Loucy (cell line): ENCODE measurements around the gene RGS3.

ENCODE experiments used
- H2AFZ ChIP-seq: fragments of 200-600 bp; sonication (generic); 2 replicates; pipeline ENCODE4 v1.6.0; 2016; ENCODE audit warnings: antibody characterized with exemption, mild to moderate bottlenecking, low read length, moderate library complexity
- H3F3A ChIP-seq: fragments of 200-600 bp; 2 replicates; pipeline ENCODE4 v1.6.0; 2016; ENCODE audit warnings: antibody characterized with exemption, low read depth, mild to moderate bottlenecking
- H3K27me3 ChIP-seq: fragments of 200-600 bp; sonication (generic); 2 replicates; pipeline ENCODE4 v1.6.1; 2014; ENCODE audit warnings: low read length, mild to moderate bottlenecking; ENCODE audit not compliant: insufficient read depth, poor library complexity, severe bottlenecking
- H3K36me3 ChIP-seq: fragments of 200-600 bp; sonication (generic); 2 replicates; pipeline ENCODE4 v1.6.1; 2016; ENCODE audit warnings: low read length; ENCODE audit not compliant: insufficient read depth
- H3K4me1 ChIP-seq: fragments of 200-600 bp; sonication (generic); 2 replicates; pipeline ENCODE4 v1.5.1; 2014; ENCODE audit warnings: low read length, mild to moderate bottlenecking; ENCODE audit not compliant: insufficient read depth, poor library complexity, severe bottlenecking
- H3K4me2 ChIP-seq: fragments of 200-600 bp; sonication (generic); 2 replicates; pipeline ENCODE4 v1.6.0; 2014; ENCODE audit warnings: antibody characterized with exemption, low read length, low read depth, mild to moderate bottlenecking; ENCODE audit not compliant: poor library complexity, severe bottlenecking
- H3K4me3 ChIP-seq: fragments of 200-600 bp; sonication (generic); 2 replicates; pipeline ENCODE4 v1.5.1; 2014; ENCODE audit warnings: low read length, mild to moderate bottlenecking, mixed read lengths; ENCODE audit not compliant: poor library complexity, severe bottlenecking
- H3K79me2 ChIP-seq: fragments of 200-600 bp; sonication (generic); 2 replicates; pipeline ENCODE4 v1.6.1; 2014; ENCODE audit warnings: low read length; ENCODE audit not compliant: insufficient read depth
- H3K9ac ChIP-seq: fragments of 200-600 bp; sonication (generic); 2 replicates; pipeline ENCODE4 v1.6.0; 2014; ENCODE audit warnings: mild to moderate bottlenecking, low read depth, low read length, moderate library complexity; ENCODE audit not compliant: poor library complexity, severe bottlenecking
- H3K9me2 ChIP-seq: fragments of 200-600 bp; sonication (generic); replicated peaks from 2 replicates; pipeline ENCODE4 v1.6.1; 2016; ENCODE audit warnings: low read depth, low read length, mixed read lengths
- H3K9me3 ChIP-seq: fragments of 200-600 bp; sonication (generic); 2 replicates; pipeline ENCODE4 v1.6.1; 2014; ENCODE audit warnings: mild to moderate bottlenecking, antibody characterized with exemption, low read length, low read depth; ENCODE audit not compliant: insufficient read depth
- H4K20me1 ChIP-seq: fragments of 200-600 bp; sonication (generic); 2 replicates; pipeline ENCODE4 v1.6.0; 2014; ENCODE audit warnings: antibody characterized with exemption, low read length, mild to moderate bottlenecking; ENCODE audit not compliant: insufficient read depth, poor library complexity, severe bottlenecking
- EZH2phosphoT487 ChIP-seq: fragments of 200-600 bp; IDR thresholded peaks from 2 replicates; pipeline ENCODE4 v1.6.1; 2018; ENCODE audit warnings: antibody characterized with exemption, mild to moderate bottlenecking, moderate library complexity, borderline replicate concordance
- TF ChIP-seq, protein P1 (sequence below): fragments of 200-600 bp; sonication (generic); conservative IDR thresholded peaks from 2 replicates; pipeline ENCODE4 v1.5.1; 2014; ENCODE audit warnings: mild to moderate bottlenecking, antibody characterized with exemption, low read length

The RGS3 gene

DNA sequence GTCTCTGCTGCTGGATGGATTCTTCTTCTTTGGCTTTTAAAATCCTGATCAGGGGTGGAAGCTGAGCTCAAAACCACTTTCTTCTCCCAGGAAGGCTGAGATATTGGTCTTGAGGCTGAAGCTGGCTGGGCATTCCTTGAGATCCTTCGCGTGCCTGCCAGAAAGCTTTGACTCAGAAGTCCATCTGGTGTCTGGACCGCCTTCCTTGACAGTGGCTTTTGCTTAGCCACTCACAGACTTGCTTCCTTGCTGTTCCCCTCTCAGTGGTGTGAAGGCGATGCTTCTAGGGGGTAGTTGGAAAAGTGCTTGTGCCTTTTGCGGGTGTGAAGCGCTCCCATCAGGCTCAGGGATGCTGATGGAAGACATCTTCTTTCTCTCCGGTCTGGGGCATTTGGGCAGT, 45.9 kb downstream of the RGS3 start:
- Histone ChIP-seq H3K4me3 (no peak overlapping the region), H3K4me1 (peaks cover 21% of the 10 kb centered on the region), H4K20me1 (no peaks in the 10 kb centered on the region), H3K79me2 (no peaks in the 10 kb centered on the region), H3K9ac (no peak overlapping the region), H3K27me3 (no peaks in the 10 kb centered on the region), H3K4me2 (no peak overlapping the region), H3F3A (no peaks in the 10 kb centered on the region; the same call in 1 of the 2 replicates), H3K9me2 (no peaks in the 10 kb centered on the region), H2AFZ (no peak overlapping the region), H3K9me3 (no peaks in the 10 kb centered on the region), H3K36me3 (no peaks in the 10 kb centered on the region)
- TF ChIP-seq EZH2phosphoT487: no peak
- TF ChIP-seq, protein P1, sequence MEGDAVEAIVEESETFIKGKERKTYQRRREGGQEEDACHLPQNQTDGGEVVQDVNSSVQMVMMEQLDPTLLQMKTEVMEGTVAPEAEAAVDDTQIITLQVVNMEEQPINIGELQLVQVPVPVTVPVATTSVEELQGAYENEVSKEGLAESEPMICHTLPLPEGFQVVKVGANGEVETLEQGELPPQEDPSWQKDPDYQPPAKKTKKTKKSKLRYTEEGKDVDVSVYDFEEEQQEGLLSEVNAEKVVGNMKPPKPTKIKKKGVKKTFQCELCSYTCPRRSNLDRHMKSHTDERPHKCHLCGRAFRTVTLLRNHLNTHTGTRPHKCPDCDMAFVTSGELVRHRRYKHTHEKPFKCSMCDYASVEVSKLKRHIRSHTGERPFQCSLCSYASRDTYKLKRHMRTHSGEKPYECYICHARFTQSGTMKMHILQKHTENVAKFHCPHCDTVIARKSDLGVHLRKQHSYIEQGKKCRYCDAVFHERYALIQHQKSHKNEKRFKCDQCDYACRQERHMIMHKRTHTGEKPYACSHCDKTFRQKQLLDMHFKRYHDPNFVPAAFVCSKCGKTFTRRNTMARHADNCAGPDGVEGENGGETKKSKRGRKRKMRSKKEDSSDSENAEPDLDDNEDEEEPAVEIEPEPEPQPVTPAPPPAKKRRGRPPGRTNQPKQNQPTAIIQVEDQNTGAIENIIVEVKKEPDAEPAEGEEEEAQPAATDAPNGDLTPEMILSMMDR: no peak

DNA sequence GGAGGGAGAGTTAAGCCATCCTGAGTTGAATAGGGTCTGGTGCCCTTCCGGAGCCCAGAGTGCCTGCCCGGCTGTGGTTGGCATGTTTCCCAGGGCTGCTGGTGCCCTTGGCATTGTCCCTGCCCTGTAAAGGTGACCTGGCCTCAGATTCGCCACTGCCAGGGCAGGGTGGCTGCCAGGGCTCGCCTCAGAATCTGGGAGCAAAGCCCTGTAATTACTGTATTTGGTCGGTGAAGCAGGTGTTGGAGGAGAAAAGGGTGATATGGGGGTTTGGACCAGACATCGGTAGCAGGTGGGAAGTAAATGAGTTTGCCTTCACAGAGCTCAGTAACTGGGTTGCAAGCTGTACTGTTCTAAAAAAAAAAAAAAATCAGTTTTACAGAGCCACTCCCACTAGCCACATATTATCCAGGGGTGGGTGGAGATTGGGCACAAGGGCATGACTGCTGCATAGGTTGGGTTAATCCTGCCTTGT, 47.6 kb downstream of the RGS3 start:
- H3K4me2 ChIP-seq: no peak overlapping the region

DNA sequence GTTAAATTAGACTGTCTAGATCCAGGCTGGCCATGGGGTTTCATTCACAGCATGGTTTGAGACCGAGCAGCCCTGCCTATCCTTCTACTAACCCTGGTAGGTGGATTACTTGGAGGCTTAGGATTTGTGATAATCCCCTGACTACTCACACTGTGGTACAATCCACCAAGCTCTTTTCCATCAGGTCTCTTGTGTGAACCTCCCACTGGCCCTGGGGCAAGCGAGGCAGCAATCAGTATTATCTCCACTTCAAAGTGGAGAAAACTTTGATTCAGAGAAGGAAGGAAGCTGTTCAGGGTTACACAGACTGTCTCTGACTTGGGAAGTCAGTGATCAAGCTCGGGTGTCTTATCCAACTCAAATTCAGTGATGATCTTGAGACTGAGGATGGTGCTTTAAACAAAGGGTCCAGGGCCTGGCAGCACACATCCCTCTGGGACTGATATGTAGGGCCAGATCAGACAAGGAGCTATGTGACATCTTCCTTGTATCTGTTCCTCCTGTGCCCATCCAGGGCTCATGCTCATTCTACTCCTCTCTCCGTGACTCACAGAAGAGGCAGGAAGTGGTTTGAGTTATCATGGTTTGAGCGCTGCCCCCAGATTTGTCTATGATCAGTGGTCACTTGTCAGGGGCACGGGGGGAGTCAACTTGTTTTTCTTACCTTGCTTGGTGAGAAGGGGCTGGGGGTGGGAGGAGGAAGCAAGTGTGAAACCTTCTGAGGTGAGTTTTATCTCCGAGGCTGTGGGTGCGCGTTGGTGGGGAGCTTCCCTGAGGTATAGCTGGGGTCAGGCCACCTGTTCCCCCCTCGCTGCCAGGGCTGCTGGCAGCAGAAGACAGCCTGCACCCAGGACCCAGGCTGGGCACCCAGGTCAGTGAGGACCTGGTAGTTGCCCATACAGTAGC, 48.6 kb downstream of the RGS3 start:
- H4K20me1 ChIP-seq: no peaks in the 10 kb centered on the region
- TF ChIP-seq, protein P1: no peak
- no peak for TF ChIP-seq EZH2phosphoT487
- H3K9me2 ChIP-seq: no peaks in the 10 kb centered on the region
- no peak overlapping the region for H2AFZ ChIP-seq
- H3K4me1 ChIP-seq: peaks cover 31% of the 10 kb centered on the region
- H3F3A ChIP-seq: no peaks in the 10 kb centered on the region; the same call in 1 of the 2 replicates
- no peaks in the 10 kb centered on the region for H3K9me3 ChIP-seq
- no peaks in the 10 kb centered on the region for H3K79me2 ChIP-seq
- H3K9ac ChIP-seq: no peak overlapping the region
- peak overlapping the region; percentile 26 for H3K4me3 ChIP-seq
- H3K27me3 ChIP-seq: no peaks in the 10 kb centered on the region
- H3K36me3 ChIP-seq: no peaks in the 10 kb centered on the region
- H3K4me2 ChIP-seq: peak overlapping the region; percentile 55

More for the DNA sequence above, 47.6 kb downstream of the RGS3 start:
- no peaks in the 10 kb centered on the region for H4K20me1 ChIP-seq
- H3K9me2 ChIP-seq: no peaks in the 10 kb centered on the region
- no peaks in the 10 kb centered on the region for H3K9me3 ChIP-seq
- no peak overlapping the region for H2AFZ ChIP-seq
- H3K79me2 ChIP-seq: no peaks in the 10 kb centered on the region
- H3K36me3 ChIP-seq: no peaks in the 10 kb centered on the region
- no peaks in the 10 kb centered on the region; the same call in 1 of the 2 replicates for H3F3A ChIP-seq
- no peak overlapping the region for H3K4me3 ChIP-seq
- no peaks in the 10 kb centered on the region for H3K27me3 ChIP-seq
- TF ChIP-seq, protein P1: no peak
- no peak for TF ChIP-seq EZH2phosphoT487
- no peak overlapping the region for H3K9ac ChIP-seq
- peaks cover 26% of the 10 kb centered on the region for H3K4me1 ChIP-seq
